Stimulated activated CD4-positive, alpha-beta T cell treated with anti-CD3 and anti-CD28 coated beads, Interleukin-15, amount 100 ng/mL, for 48 hours (primary cell): ENCODE measurements around the gene CPLANE1.
"Not testable (repeated sequence)": the region's sequence is repeated elsewhere in the genome, so short reads cannot be mapped to it uniquely, and the experiment has no call there.

ENCODE experiments used
- DNase-seq, 2 donors: peaks; one replicate each; pipeline ENCODE4 v3.0.0-alpha.2; 2020; ENCODE audit warnings: low read depth in 2 of 2

Gene CPLANE1

GRCh38 chr5:37208883-37209797 is 40.0 kb downstream of the CPLANE1 start:
- no peak for DNase-seq

- no peak for DNase-seq
Observed at GRCh38 chr5:37207802-37208201, 41.4 kb downstream of the CPLANE1 start.

DNA sequence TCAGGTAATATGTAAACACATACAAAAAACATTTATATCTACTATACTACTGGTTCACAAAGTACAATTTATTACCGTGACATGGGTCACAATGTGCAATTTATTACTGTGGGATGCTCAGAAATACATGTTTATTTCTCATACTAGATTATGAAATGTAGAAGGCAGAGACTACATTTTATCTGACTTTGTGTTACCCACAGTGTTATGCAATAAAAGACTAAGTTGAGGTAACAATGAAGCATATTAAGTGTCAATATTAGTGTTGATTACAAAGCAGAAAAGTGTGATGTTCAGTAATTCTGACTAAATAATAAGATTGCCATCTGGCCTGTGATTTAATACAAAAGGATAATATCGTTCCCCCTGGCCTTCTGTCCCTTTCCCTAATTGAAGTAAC is 42.4 kb downstream of the CPLANE1 start:
- DNase-seq: no peak

- DNase-seq: no peak
Observed at GRCh38 chr5:37198842-37199241, 50.3 kb downstream of the CPLANE1 start.

DNA sequence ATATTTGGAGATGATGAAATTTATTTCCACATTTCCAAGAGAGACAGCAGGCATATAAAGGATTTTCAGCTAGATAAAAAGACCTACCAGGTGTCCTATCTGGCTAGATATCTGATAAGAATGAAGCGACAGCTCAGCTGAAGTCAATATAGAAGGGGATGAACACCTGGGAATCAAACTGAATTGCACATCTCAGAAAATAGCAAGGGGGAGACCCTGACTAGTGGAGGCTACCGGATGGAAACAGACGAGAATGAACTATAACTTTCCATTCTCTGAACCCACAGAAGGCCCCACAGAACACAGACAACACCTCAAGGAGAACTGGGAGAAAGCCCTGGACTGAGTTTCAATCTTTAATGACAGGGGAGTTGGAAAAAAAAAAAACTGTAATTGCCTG is 51.1 kb downstream of the CPLANE1 start:
- no peak for DNase-seq

DNA sequence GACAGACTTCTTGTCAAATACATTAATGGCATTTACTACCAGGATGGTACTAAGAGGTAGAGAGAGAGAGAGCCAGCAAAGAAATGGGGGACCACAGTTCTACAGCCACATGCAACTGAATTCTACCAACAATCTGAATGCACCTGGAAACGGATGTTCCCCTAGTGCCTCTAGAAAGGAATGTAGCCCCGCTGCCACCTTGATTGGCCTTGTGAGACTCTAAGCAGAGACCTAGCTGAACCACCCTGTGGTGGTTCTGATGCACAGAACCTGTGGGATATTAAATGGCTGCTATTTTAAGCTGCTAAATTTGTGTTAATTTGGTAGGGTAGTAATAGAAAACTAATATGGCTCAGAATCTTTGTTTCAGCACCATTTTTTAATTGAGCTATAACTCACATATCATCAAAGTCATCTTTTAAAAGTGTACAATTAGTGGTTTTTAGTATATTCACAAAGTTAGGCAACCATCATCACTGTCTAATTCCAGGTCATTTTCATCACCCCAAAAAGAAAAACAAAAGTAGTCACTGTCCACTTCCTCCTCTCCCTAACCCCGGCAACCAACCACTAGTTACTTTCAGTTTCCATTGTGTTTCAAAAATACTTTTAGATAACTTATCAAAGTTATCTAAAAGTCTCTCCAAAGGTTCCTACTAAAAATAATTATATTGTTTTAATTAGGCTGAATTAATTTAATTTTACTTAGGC is 51.7 kb downstream of the CPLANE1 start:
- no peak for DNase-seq

- no peak for DNase-seq
Observed at GRCh38 chr5:37190592-37190991, 58.6 kb downstream of the CPLANE1 start.

DNA sequence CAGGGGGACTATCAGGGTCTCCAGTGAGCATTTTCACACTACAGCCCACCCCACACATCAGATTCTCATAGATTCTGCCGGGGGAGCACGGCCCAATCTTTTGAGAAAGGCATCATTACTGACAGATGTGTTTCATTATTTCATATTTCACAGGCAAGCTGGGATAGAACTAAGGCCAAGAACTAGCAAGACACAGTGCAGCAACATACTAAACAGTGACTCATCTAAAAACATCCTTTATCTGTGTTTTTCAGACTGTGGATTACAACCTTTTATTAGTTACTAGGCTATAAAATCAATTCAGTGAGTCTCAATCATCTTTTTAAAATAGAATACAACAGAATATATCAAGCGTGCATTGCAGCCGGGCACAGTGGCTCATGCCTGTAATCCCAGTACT is 59.8 kb downstream of the CPLANE1 start:
- DNase-seq: no peak

DNA sequence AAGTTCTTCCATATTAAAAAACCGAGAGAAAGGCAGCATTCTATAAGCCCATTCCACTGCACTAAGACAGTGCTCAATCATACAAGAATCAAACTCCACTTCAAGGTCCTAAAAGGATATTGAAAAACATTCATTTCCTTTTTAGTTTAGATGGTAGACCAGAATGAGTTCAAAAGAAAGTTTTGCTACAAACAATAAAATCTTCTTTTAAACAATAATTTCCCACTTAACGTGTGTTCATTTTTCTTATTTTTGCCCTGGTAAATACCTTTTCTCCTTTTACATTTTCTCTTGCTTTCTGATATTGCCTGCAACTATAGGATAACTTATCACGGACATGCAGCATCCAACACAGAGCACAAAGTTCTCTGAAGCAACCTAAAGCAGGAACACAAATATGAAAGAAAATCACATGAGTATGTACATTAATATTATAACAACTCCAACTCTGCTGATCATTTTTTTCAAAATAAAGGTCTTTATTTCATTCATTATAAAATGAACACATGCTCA is 61.7 kb downstream of the CPLANE1 start:
- DNase-seq: no peak

GRCh38 chr5:37184748-37185364 is 64.3 kb downstream of the CPLANE1 start:
- no peak for DNase-seq

DNA sequence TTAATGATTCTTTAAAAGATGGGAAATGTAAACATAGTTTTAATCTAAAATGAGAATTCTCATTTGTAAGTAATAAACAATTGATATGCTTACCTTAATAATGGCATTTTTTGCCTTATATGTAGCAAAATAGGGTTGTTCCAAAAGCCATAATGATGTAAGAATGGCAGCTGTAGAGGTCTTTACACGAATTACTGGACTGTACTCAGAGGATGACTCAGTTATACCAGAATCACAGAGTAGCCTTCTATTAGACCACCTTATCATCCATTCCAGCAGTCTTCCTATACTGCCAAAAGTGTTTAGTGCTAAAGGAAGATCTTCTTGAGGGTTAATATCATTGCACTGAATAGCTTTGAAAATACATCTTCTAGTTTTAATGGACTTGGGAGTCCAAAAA is 66.5 kb downstream of the CPLANE1 start:
- no peak for DNase-seq

- no peak for DNase-seq
Observed at GRCh38 chr5:37174928-37175327, 74.2 kb downstream of the CPLANE1 start.

DNA sequence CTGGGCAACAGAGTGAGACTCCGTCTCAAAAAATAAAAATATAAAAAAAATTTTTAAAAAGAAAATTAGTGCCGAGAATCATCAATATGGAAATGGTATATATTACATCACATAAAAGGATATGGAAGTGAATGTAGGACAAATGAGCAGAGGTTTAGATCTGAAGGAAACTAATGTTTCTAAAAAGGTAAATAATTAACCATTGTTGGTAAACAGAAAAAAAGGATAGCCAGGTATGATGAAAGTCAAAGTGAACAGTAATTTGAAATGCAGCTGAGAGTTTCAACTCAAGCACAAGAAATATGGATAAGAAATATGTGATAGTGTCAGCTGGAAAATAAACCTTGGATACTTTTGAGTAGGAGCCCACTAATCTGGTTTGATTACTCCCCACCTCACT is 76.2 kb downstream of the CPLANE1 start:
- no peak for DNase-seq

- DNase-seq: no peak
Observed at GRCh38 chr5:37170856-37171255, 78.3 kb downstream of the CPLANE1 start.

- no peak for DNase-seq
Observed at GRCh38 chr5:37166197-37166596, 83.0 kb downstream of the CPLANE1 start.

- DNase-seq: no peak
Observed at GRCh38 chr5:37165761-37166160, 83.4 kb downstream of the CPLANE1 start.

DNA sequence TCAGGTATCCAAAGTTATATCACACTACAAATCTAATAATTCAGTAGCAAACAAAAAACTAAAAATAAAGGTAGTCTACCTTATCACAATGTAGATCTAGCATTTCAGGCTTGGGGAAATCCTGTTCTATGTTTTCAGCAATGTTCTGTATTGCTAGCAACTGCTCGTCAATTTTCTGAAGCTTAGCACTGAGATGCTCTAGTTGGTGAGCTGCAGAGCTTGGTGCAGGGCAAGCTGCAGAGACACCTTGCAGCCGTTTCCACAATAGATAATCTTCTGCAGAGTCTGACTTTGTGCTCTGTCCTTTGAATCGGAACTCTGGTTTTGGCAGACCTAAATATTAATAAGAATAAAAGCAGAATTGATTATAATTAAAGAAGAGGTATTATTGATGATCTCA is 95.5 kb downstream of the CPLANE1 start:
- DNase-seq: no peak

DNA sequence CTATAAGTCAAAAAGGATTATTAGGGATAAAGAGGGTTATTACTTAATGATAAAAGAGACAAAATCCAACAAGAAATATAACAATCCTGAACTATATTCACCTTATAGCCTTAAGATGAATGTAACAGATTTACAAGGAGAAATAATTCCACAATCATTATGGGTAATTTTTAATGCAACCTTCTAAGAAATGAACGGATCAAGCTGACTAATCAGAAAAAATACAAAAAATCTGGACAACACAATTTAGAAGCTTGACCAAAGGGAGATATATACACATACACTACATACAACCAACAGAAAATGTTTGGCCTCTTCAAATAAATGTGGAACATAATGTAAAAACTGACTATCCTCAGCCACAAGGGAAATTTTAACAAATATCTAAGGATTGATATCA is 102.3 kb downstream of the CPLANE1 start:
- no peak for DNase-seq

- DNase-seq: no peak
Observed at GRCh38 chr5:37136694-37137093, 112.5 kb downstream of the CPLANE1 start.

DNA sequence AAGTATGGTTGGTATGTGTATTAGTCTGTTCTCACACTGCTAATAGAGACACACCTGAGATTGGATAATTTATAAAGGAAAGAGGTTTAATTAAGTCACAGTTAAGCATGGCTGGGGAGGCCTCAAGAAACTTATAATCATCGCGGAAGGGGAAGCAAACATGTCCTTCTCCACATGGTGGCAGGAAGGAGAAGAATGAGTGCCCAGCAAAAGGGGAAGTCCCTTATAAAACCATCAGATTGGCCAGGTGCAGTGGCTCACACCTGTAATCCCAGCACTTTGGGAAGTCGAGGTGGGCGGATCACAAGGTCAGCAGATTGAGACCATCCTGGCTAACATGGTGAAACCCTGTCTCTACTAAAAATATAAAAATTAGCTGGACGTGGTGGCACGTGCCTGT is 113.9 kb downstream of the CPLANE1 start:
- not testable (repeated sequence) for DNase-seq

DNA sequence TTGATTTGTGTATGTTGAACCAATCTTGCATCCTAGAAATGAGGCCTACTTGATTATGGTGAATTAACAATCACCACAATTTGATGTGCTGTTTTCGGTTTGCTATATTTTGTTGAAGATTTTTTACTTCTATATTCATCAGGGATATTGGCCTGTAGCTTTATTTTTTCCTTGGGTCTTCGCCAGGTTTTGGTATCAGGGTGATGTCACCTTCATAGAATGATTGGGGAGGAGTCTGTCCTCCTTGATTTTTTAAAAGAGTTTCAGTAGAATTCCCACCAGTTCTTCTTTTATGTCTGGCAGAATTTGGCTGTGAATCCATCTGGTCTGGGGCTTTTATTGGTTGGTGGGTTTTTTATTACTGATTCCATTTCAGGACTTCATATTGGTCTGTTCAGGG is 115.2 kb downstream of the CPLANE1 start:
- no peak for DNase-seq

DNA sequence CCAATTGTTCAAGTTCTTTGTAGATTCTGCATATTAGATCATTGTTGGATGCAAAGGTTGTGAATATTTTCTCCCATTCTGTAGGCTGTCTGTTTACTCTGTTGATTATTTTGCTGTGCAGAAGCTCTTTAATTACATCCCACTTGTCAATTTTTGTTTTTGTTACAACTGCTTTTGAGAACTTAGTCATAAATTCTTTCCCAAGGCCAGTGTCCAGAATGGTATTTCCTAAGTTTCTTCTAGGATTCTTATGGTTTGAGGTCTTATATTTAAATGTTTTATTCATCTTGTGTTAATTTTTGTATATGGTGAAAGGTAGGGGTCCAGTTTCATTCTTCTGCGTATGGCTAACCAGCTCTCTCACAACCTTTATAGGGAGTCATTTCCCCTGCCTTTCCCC is 116.5 kb downstream of the CPLANE1 start:
- DNase-seq: no peak

GRCh38 chr5:37121465-37121864 is 127.7 kb downstream of the CPLANE1 start:
- no peak for DNase-seq
